ENCODE results near the gene RPS28. TPM values are rescaled to one million over a fixed set of nuclear protein-coding genes. Genes with fewer than 3 reads are reported as not detected.

The RPS28 gene
- total and polyA plus RNA-seq, 10 donors, result 356 to 2,442 (median 1,570) TPM

- TF ChIP-seq CTCF (IDR thresholded peaks at IDR 0.05 in 8 of 11, conservative IDR thresholded peaks at IDR 0.05 in 3 of 11), result peak in 2 of 11 experiments; percentile 8 to 23
- TF ChIP-seq POLR2AphosphoS5 (IDR thresholded peaks at IDR 0.05), result peak; percentile 87 to 89 (median 88)
- no peak for TF ChIP-seq POLR2A (IDR thresholded peaks at IDR 0.05)
- Histone ChIP-seq H3K27me3 (replicated peaks in 1 of 7) (no peaks in the 10 kb centered on the region), H3K4me3 (no peak overlapping the region), H3K9me3 (no peaks in the 10 kb centered on the region), H3K4me1 (peaks cover 26 to 51% (median 48%) of the 10 kb centered on the region in 6 donors), H3K36me3 (peaks cover 0 to 51% (median 16%) of the 10 kb centered on the region in 6 donors), H3K27ac (peak overlapping the region in 6 of 8 donors; percentile 11 to 96 (median 80))
- 61 to 84% (median 68%) methylated on average over 5 to 17 of the region's 17 CpGs for WGBS, 5 donors
- no peak for DNase-seq
- intact Hi-C loops (cut with DNase I; ENCODE audit: low total_unique reads), result no loop called here
Measured at GRCh38 chr19:8324186-8325050, 3.1 kb downstream of the RPS28 start.

- intact Hi-C loops (cut with DNase I; ENCODE audit: low total_unique reads), result no loop called here
- Histone ChIP-seq H3K36me3 (peaks cover 0 to 60% (median 16%) of the 10 kb centered on the region in 6 donors), H3K4me1 (peaks cover 19 to 41% (median 37%) of the 10 kb centered on the region in 6 donors), H3K9me3 (no peaks in the 10 kb centered on the region), H3K27me3 (replicated peaks in 1 of 7) (no peaks in the 10 kb centered on the region), H3K27ac (peak overlapping the region in 2 of 8 donors; percentile 14 to 94), H3K4me3 (no peak overlapping the region)
- TF ChIP-seq POLR2A (IDR thresholded peaks at IDR 0.05) (no peak), POLR2AphosphoS5 (IDR thresholded peaks at IDR 0.05) (no peak), CTCF (IDR thresholded peaks at IDR 0.05 in 8 of 11, conservative IDR thresholded peaks at IDR 0.05 in 3 of 11) (no peak)
- DNase-seq, result no peak
- 82 to 93% (median 89%) methylated on average over 2 to 3 of the region's 3 CpGs for WGBS, 5 donors
Measured at GRCh38 chr19:8325454-8325853, 4.2 kb downstream of the RPS28 start.

- intact Hi-C loops (cut with DNase I; ENCODE audit: low total_unique reads), result no loop called here
- Histone ChIP-seq H3K36me3 (peaks cover 0 to 74% (median 5%) of the 10 kb centered on the region in 6 donors), H3K4me1 (peaks cover 0 to 25% (median 20%) of the 10 kb centered on the region in 6 donors), H3K4me3 (no peak overlapping the region), H3K27me3 (replicated peaks in 1 of 7) (peaks cover 5 to 25% (median 20%) of the 10 kb centered on the region in 7 donors), H3K9me3 (no peaks in the 10 kb centered on the region), H3K27ac (no peak overlapping the region)
- WGBS, 5 donors, result 55 to 97% (median 80%) methylated on average over 3 of the region's 3 CpGs
- TF ChIP-seq CTCF (IDR thresholded peaks at IDR 0.05 in 8 of 11, conservative IDR thresholded peaks at IDR 0.05 in 3 of 11) (no peak), POLR2AphosphoS5 (IDR thresholded peaks at IDR 0.05) (no peak), POLR2A (IDR thresholded peaks at IDR 0.05) (no peak)
- DNase-seq, result no peak
Measured at GRCh38 chr19:8329996-8330395, 8.7 kb downstream of the RPS28 start.

DNA sequence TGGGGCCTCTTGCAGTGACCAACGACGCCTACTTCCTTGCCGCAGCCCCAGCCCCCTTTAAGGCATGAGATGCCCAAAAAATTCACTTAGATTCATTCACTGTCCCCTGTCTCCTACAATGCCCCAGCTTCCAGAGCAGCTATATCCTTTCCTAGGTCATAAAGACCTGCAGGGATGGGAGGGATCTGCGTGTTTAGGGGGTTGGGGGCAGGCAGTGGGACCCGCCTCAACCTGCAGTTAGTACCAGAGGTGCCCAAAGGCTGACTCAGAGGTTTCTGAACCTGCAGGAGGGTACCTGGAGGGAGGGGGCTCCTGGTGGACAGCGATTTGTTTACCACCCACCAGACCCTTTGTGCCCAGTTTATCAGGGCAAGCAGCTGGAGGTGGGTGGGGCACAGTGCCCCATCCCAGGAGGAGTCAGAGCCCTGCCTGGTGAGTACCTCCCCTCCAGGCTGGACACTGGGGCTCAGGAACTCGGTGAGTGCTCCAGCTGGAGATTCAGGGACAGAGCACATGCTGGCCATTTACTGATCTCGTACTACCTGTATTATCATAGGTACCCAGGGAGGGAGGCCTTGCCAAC lies 10.1 kb downstream of the RPS28 start:
- Histone ChIP-seq H3K4me1 (peaks cover 4 to 38% (median 30%) of the 10 kb centered on the region in 6 donors), H3K9me3 (no peaks in the 10 kb centered on the region), H3K27ac (no peak overlapping the region), H3K27me3 (replicated peaks in 1 of 7) (peaks cover 5 to 38% (median 32%) of the 10 kb centered on the region in 7 donors), H3K36me3 (peaks cover 0 to 74% (median 5%) of the 10 kb centered on the region in 6 donors), H3K4me3 (no peak overlapping the region)
- intact Hi-C loops (cut with DNase I; ENCODE audit: low total_unique reads), result no loop called here
- WGBS, 5 donors, result 76 to 91% (median 84%) methylated on average over 7 to 8 of the region's 8 CpGs
- peak; percentile 46 for DNase-seq
- TF ChIP-seq POLR2A (IDR thresholded peaks at IDR 0.05) (no peak), POLR2AphosphoS5 (IDR thresholded peaks at IDR 0.05) (peak in 1 of 3 donors; percentile 6)

Data from spleen (tissue), 11 donors.